T-cell (primary cell): Measurements from ENCODE around the gene RAB6B. TPM values are rescaled to one million over a fixed set of nuclear protein-coding genes. Genes with fewer than 3 reads are reported as not detected.

ENCODE experiments used
- total RNA-seq, 35 experiments: library from RNA in 6 of 35; stranded (reverse) in 6 of 35; fragments of 120-200 nt in 1 of 35; gene quantifications; one replicate each; pipeline versions ENCODE4 v1.2.1 to v1.2.4 and lab custom pipeline; 2013 to 2026

RAB6B gene
- total RNA-seq, 5 donors from 2014 or later (not counting 1 experiment from before 2014, with no cell fraction given): 0.23 to 2.4 (median 0.76) TPM

Other genes with a start within 250 kb of the RAB6B start
- gene TOPBP1, start 233.9 kb downstream of the RAB6B start, total RNA-seq: 10 to 100 TPM; 27.8 to 37.8 (median 30.0) TPM
- gene TF, start 149.5 kb downstream of the RAB6B start, total RNA-seq: 10 to 100 TPM in 2 of 5 donors, 1 to 10 TPM in 2, under 1 TPM in 1; 0.65 to 15.3 (median 9.8) TPM
- gene SRPRB, start 90.1 kb downstream of the RAB6B start, total RNA-seq: 10 to 100 TPM; 26.9 to 50.3 (median 45.6) TPM
- under 1 TPM in 3 of 5 donors, not detected in 2; 0.18 to 0.39 (median 0.25) TPM for gene SLCO2A1, start 134.0 kb upstream of the RAB6B start, total RNA-seq